GM12873 (cell line): ENCODE measurements around the gene DDX1.

Experiments used
- CTCF ChIP-seq: IDR thresholded peaks from 2 replicates; pipeline ENCODE4 v1.5.1; 2012; ENCODE audit warnings: low read depth, mild to moderate bottlenecking, moderate library complexity, low read length, control low read depth; ENCODE audit not compliant: insufficient read depth; ENCODE audit errors: missing control alignments

Gene DDX1

DNA sequence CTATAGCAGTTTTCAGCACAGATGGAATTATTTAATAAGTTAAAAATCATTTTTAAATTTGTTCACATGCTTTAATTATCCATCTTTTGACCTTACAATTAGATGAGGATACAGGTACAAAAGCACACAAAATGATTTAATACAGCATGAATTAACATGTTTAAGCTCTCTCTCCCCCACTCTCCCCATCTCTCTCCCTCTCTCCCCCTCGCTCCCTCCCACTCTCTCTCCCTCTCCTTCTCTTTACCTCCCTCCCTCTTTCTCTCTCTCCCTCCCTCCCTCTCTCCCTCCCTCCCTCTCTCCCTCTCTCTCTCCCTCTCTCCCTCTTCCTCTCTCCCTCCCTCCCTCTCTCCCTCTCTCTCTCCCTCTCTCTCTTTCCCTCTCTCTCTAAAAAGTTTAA lies 38.1 kb upstream of the DDX1 start:
- no peak for TF ChIP-seq CTCF

GRCh38 chr2:15553951-15554350 lies 37.7 kb upstream of the DDX1 start:
- TF ChIP-seq CTCF = no peak

- TF ChIP-seq CTCF = no peak
Observed at GRCh38 chr2:15554525-15555218, 37.0 kb upstream of the DDX1 start.

- TF ChIP-seq CTCF = no peak
Observed at GRCh38 chr2:15555760-15556193, 35.9 kb upstream of the DDX1 start.

- TF ChIP-seq CTCF = no peak
Observed at GRCh38 chr2:15556311-15556930, 35.2 kb upstream of the DDX1 start.

DNA sequence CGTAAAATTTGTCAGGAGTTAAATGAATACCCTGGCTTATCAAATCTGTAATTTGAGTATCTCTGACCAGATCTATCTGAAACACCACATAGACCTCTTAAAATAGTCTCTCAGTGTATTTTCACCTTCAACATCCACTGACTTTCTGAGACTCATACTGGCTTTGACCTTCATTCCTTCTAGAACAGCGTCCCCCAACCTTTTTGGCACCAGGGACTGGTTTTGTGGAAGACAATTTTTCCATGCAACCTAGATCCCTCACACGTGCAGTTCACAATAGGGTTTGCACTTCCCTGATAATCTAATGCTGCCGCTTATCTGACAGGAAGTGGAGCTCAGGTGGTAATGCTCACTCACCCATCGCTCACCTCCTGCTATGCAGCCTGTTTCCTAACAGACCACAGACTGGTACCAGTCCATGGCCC lies 33.8 kb upstream of the DDX1 start:
- no peak for TF ChIP-seq CTCF

- TF ChIP-seq CTCF = no peak
Observed at GRCh38 chr2:15559379-15560139, 32.1 kb upstream of the DDX1 start.
